Measurements from ENCODE around the gene GOLT1B.

Gene GOLT1B

DNA sequence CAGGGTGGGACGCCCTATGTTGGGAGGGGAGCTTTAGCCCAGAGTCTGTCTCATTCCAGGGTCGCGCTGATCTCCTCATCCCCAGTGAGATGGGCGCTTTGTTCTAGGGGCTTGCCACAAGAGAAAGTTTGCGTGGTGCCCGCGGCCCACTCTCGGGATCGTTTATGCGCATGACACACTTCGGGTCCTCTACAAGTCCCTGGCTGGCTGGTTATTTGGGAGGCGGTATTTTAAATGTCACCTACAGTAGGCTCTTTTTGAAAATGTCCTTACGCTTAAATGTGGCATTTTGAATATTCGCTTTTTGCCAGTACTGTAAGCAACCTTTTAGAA, 541 bp downstream of the GOLT1B start:
- H3K4me3 ChIP-seq = peak overlapping the region; percentile 85
- DNase-seq (ENCODE audit: low spot score) = no peak
- TF ChIP-seq, protein P1, sequence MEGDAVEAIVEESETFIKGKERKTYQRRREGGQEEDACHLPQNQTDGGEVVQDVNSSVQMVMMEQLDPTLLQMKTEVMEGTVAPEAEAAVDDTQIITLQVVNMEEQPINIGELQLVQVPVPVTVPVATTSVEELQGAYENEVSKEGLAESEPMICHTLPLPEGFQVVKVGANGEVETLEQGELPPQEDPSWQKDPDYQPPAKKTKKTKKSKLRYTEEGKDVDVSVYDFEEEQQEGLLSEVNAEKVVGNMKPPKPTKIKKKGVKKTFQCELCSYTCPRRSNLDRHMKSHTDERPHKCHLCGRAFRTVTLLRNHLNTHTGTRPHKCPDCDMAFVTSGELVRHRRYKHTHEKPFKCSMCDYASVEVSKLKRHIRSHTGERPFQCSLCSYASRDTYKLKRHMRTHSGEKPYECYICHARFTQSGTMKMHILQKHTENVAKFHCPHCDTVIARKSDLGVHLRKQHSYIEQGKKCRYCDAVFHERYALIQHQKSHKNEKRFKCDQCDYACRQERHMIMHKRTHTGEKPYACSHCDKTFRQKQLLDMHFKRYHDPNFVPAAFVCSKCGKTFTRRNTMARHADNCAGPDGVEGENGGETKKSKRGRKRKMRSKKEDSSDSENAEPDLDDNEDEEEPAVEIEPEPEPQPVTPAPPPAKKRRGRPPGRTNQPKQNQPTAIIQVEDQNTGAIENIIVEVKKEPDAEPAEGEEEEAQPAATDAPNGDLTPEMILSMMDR (IDR thresholded peaks at IDR 0.05) = no peak
- H3K27ac ChIP-seq = peak overlapping the region; percentile 73 to 95

DNA sequence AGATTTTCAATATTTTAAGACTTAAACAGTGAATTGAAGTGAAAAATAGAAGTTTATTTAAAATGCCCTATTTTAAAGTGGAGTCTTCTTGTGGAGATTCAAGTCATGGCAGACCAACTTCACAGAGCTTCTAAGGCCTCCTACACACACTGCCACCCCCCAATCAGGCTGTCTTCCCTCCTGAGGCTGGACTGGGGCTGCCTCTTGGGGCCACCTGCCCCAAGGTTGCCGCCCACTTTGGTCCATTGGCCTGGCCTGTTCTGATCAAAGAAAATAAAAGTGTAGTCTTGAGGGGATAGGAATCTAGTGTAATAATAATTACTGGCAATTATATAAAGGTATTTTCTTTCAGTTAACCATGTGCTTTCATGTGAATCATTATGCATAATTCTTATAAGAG, 1.3 kb downstream of the GOLT1B start:
- peak overlapping the region; percentile 85 for H3K4me3 ChIP-seq

DNA sequence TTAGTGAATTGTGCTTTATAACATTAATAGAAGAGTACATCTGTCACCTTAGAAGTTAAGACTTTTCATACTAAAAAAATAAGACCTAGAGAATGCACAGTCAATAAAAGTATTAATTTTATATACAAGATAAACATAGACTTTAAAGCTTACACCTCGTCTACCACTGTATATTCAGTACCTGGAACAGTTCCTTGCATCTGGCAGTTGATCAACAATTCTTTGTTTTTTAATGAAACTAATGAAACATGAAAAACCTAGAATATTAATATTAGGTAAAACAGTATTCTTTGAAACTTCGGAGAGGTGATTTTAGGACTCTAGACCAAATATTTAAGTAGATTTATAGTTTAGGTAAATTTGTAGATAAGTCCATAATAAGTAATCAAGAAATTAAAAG, 4.3 kb downstream of the GOLT1B start:
- no peak for DNase-seq (ENCODE audit: low spot score)
- TF ChIP-seq, protein P1 (IDR thresholded peaks at IDR 0.05) = no peak
- no peak overlapping the region for H3K4me3 ChIP-seq
- H3K27ac ChIP-seq = no peak overlapping the region

More for the DNA sequence above, 1.3 kb downstream of the GOLT1B start:
- TF ChIP-seq, protein P1 (IDR thresholded peaks at IDR 0.05) = no peak
- DNase-seq (ENCODE audit: low spot score) = no peak
- H3K27ac ChIP-seq = no peak overlapping the region

DNA sequence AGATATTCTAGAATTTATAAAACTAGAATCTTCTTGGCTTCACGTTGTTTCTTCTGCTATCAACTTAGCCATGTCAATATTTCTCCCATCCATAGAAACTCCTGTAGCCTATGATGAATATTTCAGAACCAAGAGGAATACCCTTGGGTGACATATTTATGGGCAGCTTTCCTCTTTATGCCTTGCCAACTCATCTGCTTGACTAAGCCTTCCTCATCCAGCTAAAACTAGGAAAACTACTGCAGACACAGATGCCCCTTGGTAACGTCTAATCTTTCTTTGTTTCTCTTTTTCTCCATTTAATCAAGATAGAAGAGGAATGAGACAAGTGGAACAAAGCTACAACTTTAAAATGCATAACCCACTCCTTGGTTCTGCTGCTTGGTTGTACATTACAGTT, 6.3 kb downstream of the GOLT1B start:
- Histone ChIP-seq H3K27ac (no peak overlapping the region), H3K4me3 (no peak overlapping the region)
- DNase-seq (ENCODE audit: low spot score) = no peak
- TF ChIP-seq, protein P1 (IDR thresholded peaks at IDR 0.05) = no peak

DNA sequence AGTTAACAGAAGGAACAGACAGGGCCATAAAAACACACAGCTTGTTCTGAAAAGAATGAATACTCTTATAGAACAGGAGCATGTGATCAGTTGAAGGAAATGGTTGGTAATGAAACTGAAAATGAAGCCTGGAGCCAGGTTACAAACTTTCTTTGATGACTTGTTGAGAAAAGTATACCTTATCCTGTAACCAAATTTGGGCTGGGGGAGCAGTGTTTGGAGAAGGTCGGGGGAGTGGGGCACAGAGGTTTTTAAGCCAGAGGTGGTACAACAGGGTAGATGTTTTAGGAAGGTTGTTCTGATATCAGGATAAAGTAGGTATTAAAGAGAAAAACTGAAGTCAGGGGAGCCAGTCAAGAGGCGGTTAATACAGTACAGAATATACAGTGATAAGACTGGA, 8.2 kb downstream of the GOLT1B start:
- DNase-seq (ENCODE audit: low spot score) = no peak
- H3K4me3 ChIP-seq = no peak overlapping the region
- no peak overlapping the region for H3K27ac ChIP-seq
- TF ChIP-seq, protein P1 (IDR thresholded peaks at IDR 0.05) = no peak

DNA sequence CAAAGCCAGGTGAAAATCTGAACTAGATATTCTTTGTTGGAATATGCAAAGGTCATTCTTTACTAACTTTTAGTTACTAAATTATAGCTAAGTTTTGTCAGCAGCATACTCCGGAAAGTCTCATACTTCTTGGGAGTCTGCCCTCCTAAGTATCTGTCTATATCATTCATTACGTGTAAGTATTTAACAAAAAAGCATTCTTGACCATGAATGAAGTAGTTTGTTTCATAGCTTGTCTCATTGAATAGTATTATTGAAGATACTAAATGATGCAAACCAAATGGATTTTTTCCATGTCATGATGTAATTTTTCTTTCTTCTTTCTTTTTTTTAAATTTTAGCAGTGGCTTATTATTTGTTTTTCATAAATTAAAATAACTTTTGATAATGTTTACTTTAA, 14.7 kb downstream of the GOLT1B start:
- Histone ChIP-seq H3K27ac (no peak overlapping the region), H3K4me3 (no peak overlapping the region)
- DNase-seq (ENCODE audit: low spot score) = no peak
- TF ChIP-seq, protein P1 (IDR thresholded peaks at IDR 0.05) = no peak

DNA sequence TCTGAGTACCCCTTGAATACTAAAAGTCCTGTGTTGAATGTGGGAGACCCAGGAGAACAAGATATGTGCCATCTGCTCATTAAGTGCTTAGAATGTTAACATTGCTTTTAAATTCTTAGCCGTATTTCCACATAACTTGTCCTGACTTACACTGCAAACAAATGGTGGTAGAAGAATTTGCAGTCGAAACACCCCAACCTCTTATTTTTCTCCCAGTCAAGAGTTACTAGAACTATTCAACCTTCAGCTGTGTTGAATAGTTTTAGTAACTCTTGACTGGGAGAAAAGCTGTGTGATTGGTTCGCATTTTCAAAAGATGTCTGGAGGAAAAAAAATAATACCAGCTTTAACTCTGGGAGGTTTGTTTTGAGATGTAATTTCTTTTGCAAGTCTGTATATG, 16.9 kb downstream of the GOLT1B start:
- H3K4me3 ChIP-seq = no peak overlapping the region
- DNase-seq (ENCODE audit: low spot score) = no peak
- TF ChIP-seq, protein P1 (IDR thresholded peaks at IDR 0.05) = no peak
- H3K27ac ChIP-seq = no peak overlapping the region

Data from coronary artery (tissue), 2 donors.